ENCODE data around the gene ATP5F1B. TPM values are rescaled to one million over a fixed set of nuclear protein-coding genes. Genes with fewer than 3 reads are reported as not detected.

The ATP5F1B gene
- total and polyA plus RNA-seq, 9 of the 15 experiments (the other 6 are each of a cell fraction or from before 2014, with no cell fraction given): 908 to 3,125 (median 1,482) TPM

- TF ChIP-seq SRSF1 (IDR thresholded peaks at IDR 0.05; ENCODE audit: low read depth, low read length): no peak
- TF ChIP-seq RERE (CRISPR knock-in tag; IDR thresholded peaks at IDR 0.05; ENCODE audit: borderline replicate concordance): no peak
- TF ChIP-seq LCOR (CRISPR knock-in tag; IDR thresholded peaks at IDR 0.05): peak; percentile 93
- no peak for TF ChIP-seq SREBF1 (IDR thresholded peaks at IDR 0.05; ENCODE audit: borderline replicate concordance, low read depth, low read length)
- TF ChIP-seq CUX1 (CRISPR knock-in tag; IDR thresholded peaks at IDR 0.05): no peak
- TF ChIP-seq ZNF655 (CRISPR knock-in tag; IDR thresholded peaks at IDR 0.05): no peak
- peak in 1 of 2 experiments; percentile 80; a peak in 1 of 3 replicates for TF ChIP-seq CBX3 (IDR thresholded peaks at IDR 0.05; ENCODE audit: borderline replicate concordance in 1 of 2, low read length in 2 of 2)
- TF ChIP-seq NCOA1 (IDR thresholded peaks at IDR 0.05; ENCODE audit: low read depth): no peak
- 0 out of 4 replicates have a peak, but pooled peaks of 1 of the 2 experiments have one; percentile 5 for TF ChIP-seq TRIM24 (IDR thresholded peaks at IDR 0.05)
- peak; percentile 71 for TF ChIP-seq GABPA (tag; conservative IDR thresholded peaks at IDR 0.05; ENCODE audit: low read depth)
- peak; percentile 66 to 87 for TF ChIP-seq RAD21 (CRISPR knock-in tag; conservative IDR thresholded peaks at IDR 0.05 in 1 of 2, IDR thresholded peaks at IDR 0.05 in 1 of 2)
- TF ChIP-seq JUND (IDR thresholded peaks at IDR 0.05; ENCODE audit: borderline replicate concordance, low read depth, low read length): peak; percentile 73
- peak; percentile 69; the same call in 1 of the 3 replicates for TF ChIP-seq JUND (tag; IDR thresholded peaks at IDR 0.05; ENCODE audit: borderline replicate concordance, low read depth, low read length)
- TF ChIP-seq POU5F1 (IDR thresholded peaks at IDR 0.05; ENCODE audit: borderline replicate concordance, low read depth, low read length, partially characterized antibody): no peak
Observed at GRCh38 chr12:56636675-56637540, 8.9 kb downstream of the ATP5F1B start (continued).
